Osteocyte (in vitro differentiated cells): ENCODE measurements around the gene CCNG2. TPM values are rescaled to one million over a fixed set of nuclear protein-coding genes. Genes with fewer than 3 reads are reported as not detected.

Source experiments
- DNase-seq: peaks from one replicate; pipeline ENCODE4 v3.0.0; 2021; ENCODE audit warnings: mixed read lengths; ENCODE audit not compliant: unreplicated experiment; ENCODE audit errors: extremely low spot score
- H3K27ac Mint-ChIP-seq: one replicate; pipeline ENCODE4 v1.8.0; 2021; ENCODE audit warnings: mild to moderate bottlenecking, mixed read lengths; ENCODE audit not compliant: unreplicated experiment
- H3K27me3 Mint-ChIP-seq: one replicate; pipeline ENCODE4 v1.8.0; 2021; ENCODE audit warnings: mixed read lengths; ENCODE audit not compliant: unreplicated experiment
- H3K36me3 Mint-ChIP-seq: one replicate; pipeline ENCODE4 v1.8.0; 2021; ENCODE audit warnings: mixed read lengths; ENCODE audit not compliant: unreplicated experiment
- H3K4me1 Mint-ChIP-seq: one replicate; pipeline ENCODE4 v1.8.0; 2021; ENCODE audit warnings: mixed read lengths; ENCODE audit not compliant: unreplicated experiment
- H3K4me3 Mint-ChIP-seq: one replicate; pipeline ENCODE4 v1.8.0; 2021; ENCODE audit warnings: mild to moderate bottlenecking, moderate library complexity, mixed read lengths; ENCODE audit not compliant: unreplicated experiment
- H3K9me3 Mint-ChIP-seq: one replicate; pipeline ENCODE4 v1.8.0; 2021; ENCODE audit warnings: mixed read lengths; ENCODE audit not compliant: unreplicated experiment
- CTCF ChIP-seq: fragments of 200-600 bp; sonication (generic); IDR thresholded peaks from 2 replicates; pipeline ENCODE4 v1.5.0; 2021; ENCODE audit warnings: antibody characterized with exemption, mild to moderate bottlenecking, moderate library complexity
- total RNA-seq: library from RNA; stranded (reverse); gene quantifications from 2 replicates; pipeline ENCODE4 v1.2.1, GENCODE V29; 2021

The CCNG2 gene
- total RNA-seq, 1 donor from 2014 or later, result 73.3 TPM

GRCh38 chr4:77157859-77158486 lies 966 bp downstream of the CCNG2 start:
- H3K36me3 Mint-ChIP-seq, result peaks cover 25% of the 10 kb centered on the region
- peak overlapping the region; percentile 79 for H3K27ac Mint-ChIP-seq
- H3K27me3 Mint-ChIP-seq, result no peaks in the 10 kb centered on the region
- no peaks in the 10 kb centered on the region for H3K9me3 Mint-ChIP-seq
- TF ChIP-seq CTCF, result no peak
- peak overlapping the region; percentile 97 for H3K4me3 Mint-ChIP-seq
- H3K4me1 Mint-ChIP-seq, result peaks cover 41% of the 10 kb centered on the region
- DNase-seq, result peak; percentile 95

GRCh38 chr4:77158487-77158861 lies 1.5 kb downstream of the CCNG2 start:
- Mint-ChIP-seq H3K4me1 (peaks cover 45% of the 10 kb centered on the region), H3K27me3 (no peaks in the 10 kb centered on the region)
- DNase-seq, result no peak

GRCh38 chr4:77159806-77160205 lies 2.8 kb downstream of the CCNG2 start:
- Mint-ChIP-seq H3K27me3 (no peaks in the 10 kb centered on the region), H3K4me1 (peaks cover 46% of the 10 kb centered on the region), H3K9me3 (no peaks in the 10 kb centered on the region), H3K27ac (peak overlapping the region; percentile 79), H3K4me3 (peak overlapping the region; percentile 97), H3K36me3 (peaks cover 42% of the 10 kb centered on the region)
- DNase-seq, result no peak
- no peak for TF ChIP-seq CTCF

More at GRCh38 chr4:77158487-77158861, 1.5 kb downstream of the CCNG2 start:
- peak overlapping the region; percentile 79 for H3K27ac Mint-ChIP-seq
- H3K9me3 Mint-ChIP-seq, result no peaks in the 10 kb centered on the region
- H3K36me3 Mint-ChIP-seq, result peaks cover 30% of the 10 kb centered on the region
- no peak for TF ChIP-seq CTCF
- H3K4me3 Mint-ChIP-seq, result peak overlapping the region; percentile 97

GRCh38 chr4:77163641-77164040 lies 6.6 kb downstream of the CCNG2 start:
- no peak for TF ChIP-seq CTCF
- no peaks in the 10 kb centered on the region for H3K27me3 Mint-ChIP-seq
- no peak for DNase-seq
- peaks cover 72% of the 10 kb centered on the region for H3K36me3 Mint-ChIP-seq
- no peak overlapping the region for H3K4me3 Mint-ChIP-seq
- H3K4me1 Mint-ChIP-seq, result peaks cover 34% of the 10 kb centered on the region
- H3K27ac Mint-ChIP-seq, result no peak overlapping the region
- H3K9me3 Mint-ChIP-seq, result no peaks in the 10 kb centered on the region

GRCh38 chr4:77167173-77167572 lies 10.2 kb downstream of the CCNG2 start:
- no peak overlapping the region for H3K4me3 Mint-ChIP-seq
- peaks cover 24% of the 10 kb centered on the region for H3K4me1 Mint-ChIP-seq
- no peaks in the 10 kb centered on the region for H3K27me3 Mint-ChIP-seq
- no peak for DNase-seq
- no peaks in the 10 kb centered on the region for H3K9me3 Mint-ChIP-seq
- H3K36me3 Mint-ChIP-seq, result peaks cover 79% of the 10 kb centered on the region
- TF ChIP-seq CTCF, result no peak
- no peak overlapping the region for H3K27ac Mint-ChIP-seq
